Measurements from ENCODE around the gene ANKRD2. TPM values are rescaled to one million over a fixed set of nuclear protein-coding genes. Genes with fewer than 3 reads are reported as not detected.

Gene ANKRD2
- total and polyA plus RNA-seq, 2 experiments from 2014 or later = not detected

GRCh38 chr10:97597778-97598177 is 25.2 kb downstream of the ANKRD2 start:
- no peak overlapping the region for H3K4me3 ChIP-seq
- peak; percentile 17 for DNase-seq
- H3K27me3 ChIP-seq (replicated peaks; ENCODE audit: insufficient read depth) = no peaks in the 10 kb centered on the region
- peak overlapping the region; percentile 91 for H3K27ac ChIP-seq
- no peaks in the 10 kb centered on the region for H4K20me1 ChIP-seq (ENCODE audit: insufficient read depth)
- H3K4me2 ChIP-seq (ENCODE audit: unreplicated experiment) = no peak overlapping the region
- H3K9ac ChIP-seq = no peak overlapping the region
- 84 to 96% methylated on average over 2 of the region's 2 CpGs for WGBS, 2 experiments (ENCODE audit: low coverage in 1 of 2, low lambda C conversion rate in 2 of 2, missing lambda C conversion rate in 2 of 2)
- H2AFZ ChIP-seq = no peak overlapping the region
- no peaks in the 10 kb centered on the region for H3K9me2 ChIP-seq (ENCODE audit: insufficient read depth)
- TF ChIP-seq EZH2 (IDR thresholded peaks at IDR 0.05; ENCODE audit: insufficient read depth, poor library complexity, severe bottlenecking) (no peak), EZH2phosphoT487 (IDR thresholded peaks at IDR 0.05; ENCODE audit: insufficient read depth, low read depth) (no peak)
- H3K79me2 ChIP-seq (ENCODE audit: insufficient read depth) = no peaks in the 10 kb centered on the region
- H3K9me3 ChIP-seq (ENCODE audit: low read depth) = no peaks in the 10 kb centered on the region
- H3K4me1 ChIP-seq (ENCODE audit: insufficient read depth) = peaks cover 26% of the 10 kb centered on the region
- in situ Hi-C loops (cut with MboI) = no loop called here
- peaks cover 33% of the 10 kb centered on the region for H3F3A ChIP-seq (ENCODE audit: insufficient read depth)
- no peaks in the 10 kb centered on the region for H3K36me3 ChIP-seq (ENCODE audit: low read depth)

GRCh38 chr10:97598407-97599271 is 26.1 kb downstream of the ANKRD2 start:
- H3K9me2 ChIP-seq (ENCODE audit: insufficient read depth) = no peaks in the 10 kb centered on the region
- H3F3A ChIP-seq (ENCODE audit: insufficient read depth) = peaks cover 33% of the 10 kb centered on the region
- no peak overlapping the region for H2AFZ ChIP-seq
- no peak overlapping the region for H3K9ac ChIP-seq
- no peak overlapping the region for H3K27ac ChIP-seq
- no peaks in the 10 kb centered on the region for H3K36me3 ChIP-seq (ENCODE audit: low read depth)
- H3K4me1 ChIP-seq (ENCODE audit: insufficient read depth) = peaks cover 26% of the 10 kb centered on the region
- in situ Hi-C loops (cut with MboI) = no loop called here
- H3K4me3 ChIP-seq = no peak overlapping the region
- 94 to 97% methylated on average over 19 of the region's 19 CpGs for WGBS, 2 experiments (ENCODE audit: low coverage in 1 of 2, low lambda C conversion rate in 2 of 2, missing lambda C conversion rate in 2 of 2)
- H3K9me3 ChIP-seq (ENCODE audit: low read depth) = no peaks in the 10 kb centered on the region
- H3K27me3 ChIP-seq (replicated peaks; ENCODE audit: insufficient read depth) = no peaks in the 10 kb centered on the region
- TF ChIP-seq EZH2 (IDR thresholded peaks at IDR 0.05; ENCODE audit: insufficient read depth, poor library complexity, severe bottlenecking) (no peak), EZH2phosphoT487 (IDR thresholded peaks at IDR 0.05; ENCODE audit: insufficient read depth, low read depth) (no peak)
- no peak for DNase-seq
- H3K4me2 ChIP-seq (ENCODE audit: unreplicated experiment) = no peak overlapping the region
- H4K20me1 ChIP-seq (ENCODE audit: insufficient read depth) = no peaks in the 10 kb centered on the region
- no peaks in the 10 kb centered on the region for H3K79me2 ChIP-seq (ENCODE audit: insufficient read depth)

- Histone ChIP-seq H3K9me2 (ENCODE audit: insufficient read depth) (no peaks in the 10 kb centered on the region), H4K20me1 (ENCODE audit: insufficient read depth) (no peaks in the 10 kb centered on the region), H3K4me3 (no peak overlapping the region), H3F3A (ENCODE audit: insufficient read depth) (peaks cover 33% of the 10 kb centered on the region), H2AFZ (no peak overlapping the region), H3K4me1 (ENCODE audit: insufficient read depth) (peaks cover 26% of the 10 kb centered on the region), H3K27ac (no peak overlapping the region), H3K79me2 (ENCODE audit: insufficient read depth) (no peaks in the 10 kb centered on the region), H3K27me3 (replicated peaks; ENCODE audit: insufficient read depth) (no peaks in the 10 kb centered on the region), H3K36me3 (ENCODE audit: low read depth) (no peaks in the 10 kb centered on the region), H3K9me3 (ENCODE audit: low read depth) (no peaks in the 10 kb centered on the region), H3K4me2 (ENCODE audit: unreplicated experiment) (no peak overlapping the region), H3K9ac (no peak overlapping the region)
- WGBS, 2 experiments (ENCODE audit: low coverage in 1 of 2, low lambda C conversion rate in 2 of 2, missing lambda C conversion rate in 2 of 2) = 86 to 93% methylated on average over 6 of the region's 6 CpGs
- no peak for DNase-seq
- TF ChIP-seq EZH2phosphoT487 (IDR thresholded peaks at IDR 0.05; ENCODE audit: insufficient read depth, low read depth) = no peak
- TF ChIP-seq EZH2 (IDR thresholded peaks at IDR 0.05; ENCODE audit: insufficient read depth, poor library complexity, severe bottlenecking) = no peak
- in situ Hi-C loops (cut with MboI) = no loop called here
Observed at GRCh38 chr10:97599272-97599619, 26.7 kb downstream of the ANKRD2 start.

GRCh38 chr10:97600616-97601015 is 28.0 kb downstream of the ANKRD2 start:
- Histone ChIP-seq H3K4me2 (ENCODE audit: unreplicated experiment) (no peak overlapping the region), H3K79me2 (ENCODE audit: insufficient read depth) (no peaks in the 10 kb centered on the region), H3K9me2 (ENCODE audit: insufficient read depth) (no peaks in the 10 kb centered on the region), H3K4me1 (ENCODE audit: insufficient read depth) (peaks cover 23% of the 10 kb centered on the region), H3K9me3 (ENCODE audit: low read depth) (no peaks in the 10 kb centered on the region), H2AFZ (no peak overlapping the region), H3K27me3 (replicated peaks; ENCODE audit: insufficient read depth) (no peaks in the 10 kb centered on the region), H3F3A (ENCODE audit: insufficient read depth) (peaks cover 27% of the 10 kb centered on the region), H3K27ac (no peak overlapping the region), H3K36me3 (ENCODE audit: low read depth) (no peaks in the 10 kb centered on the region), H3K9ac (no peak overlapping the region), H4K20me1 (ENCODE audit: insufficient read depth) (no peaks in the 10 kb centered on the region), H3K4me3 (no peak overlapping the region)
- DNase-seq = no peak
- WGBS, 2 experiments (ENCODE audit: low coverage in 1 of 2, low lambda C conversion rate in 2 of 2, missing lambda C conversion rate in 2 of 2) = 86 to 87% methylated on average over 1 of the region's 1 CpG
- in situ Hi-C loops (cut with MboI) = no loop called here
- no peak for TF ChIP-seq EZH2 (IDR thresholded peaks at IDR 0.05; ENCODE audit: insufficient read depth, poor library complexity, severe bottlenecking)

Measured in GM23248 (cell line).